Stimulated activated memory B cell treated with anti-CD40 and anti-IgM and Interleukin-4, amounts not matched to agents 10 μg/mL and 1 μg/mL and 100 μg/mL, for 72 hours (primary cell): ENCODE measurements around the gene C1orf105.
A peak's percentile ranks its signal among the peaks of the same experiment; 100 is the strongest.
"Not testable (repeated sequence)": the region's sequence is repeated elsewhere in the genome, so short reads cannot be mapped to it uniquely, and the experiment has no call there.

ENCODE experiments used
- ATAC-seq: fragments of 150-1000 bp; cut with Tn5 transposase; 2 replicates; pipeline ENCODE4 v1.10.0; 2021
- H3K27ac Mint-ChIP-seq: one replicate; pipeline ENCODE4 v1.8.0; 2022; ENCODE audit warnings: mild to moderate bottlenecking, mixed read lengths
- H3K27me3 Mint-ChIP-seq: one replicate; pipeline ENCODE4 v1.8.0; 2022; ENCODE audit warnings: mixed read lengths
- H3K36me3 Mint-ChIP-seq: one replicate; pipeline ENCODE4 v1.8.0; 2022; ENCODE audit warnings: mixed read lengths
- H3K4me1 Mint-ChIP-seq: one replicate; pipeline ENCODE4 v1.8.0; 2022; ENCODE audit warnings: mixed read lengths
- H3K4me3 Mint-ChIP-seq: one replicate; pipeline ENCODE4 v1.8.0; 2022; ENCODE audit warnings: mild to moderate bottlenecking, moderate library complexity, mixed read lengths
- H3K9me3 Mint-ChIP-seq: one replicate; pipeline ENCODE4 v1.8.0; 2022; ENCODE audit warnings: mixed read lengths

Gene C1orf105

DNA sequence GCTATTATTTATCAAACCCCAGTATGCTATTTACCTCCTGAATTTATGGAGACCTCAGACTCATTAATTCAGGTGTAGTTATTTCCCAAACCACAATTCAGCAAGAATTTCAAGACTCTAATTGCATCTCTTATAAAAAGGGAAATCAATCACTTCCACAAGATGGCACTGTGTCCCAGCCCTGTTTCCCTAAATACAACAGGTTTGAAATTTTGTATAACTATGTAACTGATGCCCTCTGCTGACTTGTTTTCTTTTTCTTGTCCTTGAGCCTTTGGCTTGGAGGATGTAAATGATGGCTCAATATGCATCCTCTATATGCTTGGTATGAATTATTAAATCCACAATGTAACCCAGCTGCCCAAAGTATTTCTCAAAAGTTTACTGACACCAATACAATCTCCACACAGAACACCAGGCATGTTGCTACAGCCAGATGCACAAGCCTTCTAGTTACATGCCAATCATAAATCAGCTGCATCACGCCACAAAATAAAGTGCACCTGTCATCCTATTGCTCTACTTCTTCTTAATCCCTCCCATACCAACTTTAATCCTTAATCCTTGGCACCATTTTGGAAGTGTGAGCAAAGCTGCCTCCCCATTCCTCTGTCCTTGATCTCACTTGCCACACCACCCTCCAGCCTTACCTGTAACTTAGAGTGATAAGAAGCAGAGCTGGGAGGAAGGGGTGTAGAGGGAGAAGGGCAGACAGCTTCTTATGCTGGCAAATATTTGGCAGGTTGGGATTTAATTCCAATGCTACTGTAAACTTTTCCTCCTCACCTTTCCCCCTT lies 9.0 kb downstream of the C1orf105 start:
- Mint-ChIP-seq H3K9me3 (no peaks in the 10 kb centered on the region), H3K4me1 (peaks cover 24% of the 10 kb centered on the region), H3K36me3 (peaks cover 12% of the 10 kb centered on the region), H3K4me3 (no peak overlapping the region), H3K27ac (no peak overlapping the region), H3K27me3 (no peaks in the 10 kb centered on the region)
- ATAC-seq, result peak; percentile 65

DNA sequence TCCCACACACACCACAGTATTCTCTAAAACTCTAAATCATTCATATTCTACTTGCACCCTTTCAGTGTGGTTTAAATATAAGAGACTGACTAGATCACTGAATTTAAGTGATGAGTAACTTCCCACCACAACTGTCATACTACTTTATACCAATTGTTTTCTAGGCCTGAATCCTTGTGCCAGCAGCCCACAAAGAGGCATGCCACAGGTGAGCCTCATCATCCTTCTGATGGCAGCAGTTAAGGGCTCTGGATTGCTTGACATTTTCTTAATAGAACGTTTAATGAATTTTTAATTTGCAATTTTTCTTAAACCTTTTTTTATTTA lies 9.6 kb downstream of the C1orf105 start:
- peaks cover 14% of the 10 kb centered on the region for H3K36me3 Mint-ChIP-seq
- H3K27ac Mint-ChIP-seq, result no peak overlapping the region
- no peaks in the 10 kb centered on the region for H3K9me3 Mint-ChIP-seq
- peaks cover 27% of the 10 kb centered on the region for H3K4me1 Mint-ChIP-seq
- ATAC-seq, result no peak
- H3K27me3 Mint-ChIP-seq, result no peaks in the 10 kb centered on the region
- H3K4me3 Mint-ChIP-seq, result no peak overlapping the region

DNA sequence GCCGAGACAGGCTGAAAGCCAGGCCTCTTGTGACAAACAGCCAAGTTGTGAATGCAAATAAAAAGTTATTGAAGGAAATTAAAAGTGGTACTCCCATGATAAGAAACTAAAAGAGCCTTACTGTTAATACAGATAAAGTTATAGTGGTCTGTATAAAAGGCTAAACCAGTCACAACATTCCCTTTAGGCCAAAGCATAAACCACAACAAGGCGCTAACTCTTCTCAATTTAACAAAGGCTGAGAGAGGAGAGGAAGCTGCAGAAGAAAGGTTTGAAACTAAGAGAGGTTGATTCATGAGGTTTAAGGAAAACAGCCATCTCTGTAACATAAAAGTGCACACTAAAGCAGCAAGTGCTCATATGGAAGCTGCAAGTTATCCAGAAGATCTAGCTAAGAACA lies 10.7 kb downstream of the C1orf105 start:
- no peak overlapping the region for H3K27ac Mint-ChIP-seq
- no peak overlapping the region for H3K4me3 Mint-ChIP-seq
- H3K4me1 Mint-ChIP-seq, result peaks cover 27% of the 10 kb centered on the region
- ATAC-seq, result no peak
- H3K36me3 Mint-ChIP-seq, result peaks cover 21% of the 10 kb centered on the region
- H3K9me3 Mint-ChIP-seq, result no peaks in the 10 kb centered on the region
- H3K27me3 Mint-ChIP-seq, result no peaks in the 10 kb centered on the region

DNA sequence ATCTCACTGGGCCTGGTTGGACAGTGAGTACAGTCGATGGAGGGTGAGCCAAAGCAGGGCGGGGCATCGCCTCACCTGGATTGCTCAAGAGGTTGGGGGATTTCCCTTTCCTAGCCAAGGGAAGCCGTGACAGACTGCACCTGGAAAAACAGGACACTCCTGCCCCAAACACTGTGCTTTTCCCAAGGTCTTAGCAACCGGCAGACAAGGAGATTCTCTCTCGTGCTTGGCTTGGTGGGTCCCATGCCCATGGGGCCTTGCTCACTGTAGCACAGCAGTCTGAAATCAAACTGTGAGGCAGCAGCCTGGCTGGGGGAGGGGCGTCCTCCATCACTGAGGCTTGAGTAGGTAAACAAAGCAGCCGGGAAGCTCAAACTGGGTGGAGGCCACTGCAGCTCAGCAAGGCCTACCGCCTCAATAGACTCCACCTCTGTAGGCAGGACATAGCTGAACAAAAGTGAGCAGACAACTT lies 11.3 kb downstream of the C1orf105 start:
- Mint-ChIP-seq H3K27ac (no peak overlapping the region), H3K27me3 (no peaks in the 10 kb centered on the region), H3K4me1 (peaks cover 27% of the 10 kb centered on the region), H3K9me3 (no peaks in the 10 kb centered on the region), H3K36me3 (peaks cover 22% of the 10 kb centered on the region), H3K4me3 (no peak overlapping the region)
- no peak for ATAC-seq

DNA sequence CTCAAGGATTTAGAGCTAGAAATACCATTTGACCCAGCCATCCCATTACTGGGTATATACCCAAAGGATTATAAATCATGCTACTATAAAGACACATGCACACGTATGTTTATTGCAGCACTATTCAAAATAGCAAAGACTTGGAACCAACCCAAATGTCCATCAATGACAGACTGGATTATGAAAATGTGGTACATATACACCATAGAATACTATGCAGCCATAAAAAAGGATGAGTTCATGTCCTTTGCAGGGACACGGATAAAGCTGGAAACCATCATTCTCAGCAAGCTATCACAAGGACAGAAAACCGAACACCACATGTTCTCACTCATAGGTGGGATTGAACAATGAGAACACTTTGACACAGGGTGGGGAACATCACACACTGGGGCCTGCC lies 16.7 kb downstream of the C1orf105 start:
- peaks cover 48% of the 10 kb centered on the region for H3K4me1 Mint-ChIP-seq
- ATAC-seq, H3K4me3 Mint-ChIP-seq, H3K27me3 Mint-ChIP-seq, H3K9me3 Mint-ChIP-seq, H3K27ac Mint-ChIP-seq: not testable (repeated sequence)
- H3K36me3 Mint-ChIP-seq, result peaks cover 56% of the 10 kb centered on the region

DNA sequence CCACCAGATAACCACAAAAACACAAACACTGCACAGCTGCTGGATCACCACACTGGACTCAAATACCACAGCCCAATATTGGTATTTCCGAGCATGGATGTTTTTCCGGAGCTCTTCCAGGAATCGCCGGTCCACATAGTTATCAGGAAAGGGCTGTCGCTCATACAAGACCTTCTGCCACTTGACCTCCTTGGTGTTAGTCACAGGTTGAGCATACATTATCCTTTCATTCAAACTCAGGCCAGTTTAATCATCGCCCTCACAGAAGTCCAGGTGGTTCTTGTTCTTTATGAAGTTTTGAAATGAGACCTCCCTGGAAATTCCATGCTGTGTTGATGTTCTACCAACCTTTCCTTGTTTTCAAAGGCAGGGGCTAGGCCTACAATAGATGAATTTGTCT lies 21.9 kb downstream of the C1orf105 start:
- ATAC-seq, result no peak
- Mint-ChIP-seq H3K27me3 (no peaks in the 10 kb centered on the region), H3K9me3 (no peaks in the 10 kb centered on the region), H3K4me1 (peaks cover 48% of the 10 kb centered on the region), H3K27ac (no peak overlapping the region), H3K4me3 (no peak overlapping the region), H3K36me3 (peaks cover 38% of the 10 kb centered on the region)

DNA sequence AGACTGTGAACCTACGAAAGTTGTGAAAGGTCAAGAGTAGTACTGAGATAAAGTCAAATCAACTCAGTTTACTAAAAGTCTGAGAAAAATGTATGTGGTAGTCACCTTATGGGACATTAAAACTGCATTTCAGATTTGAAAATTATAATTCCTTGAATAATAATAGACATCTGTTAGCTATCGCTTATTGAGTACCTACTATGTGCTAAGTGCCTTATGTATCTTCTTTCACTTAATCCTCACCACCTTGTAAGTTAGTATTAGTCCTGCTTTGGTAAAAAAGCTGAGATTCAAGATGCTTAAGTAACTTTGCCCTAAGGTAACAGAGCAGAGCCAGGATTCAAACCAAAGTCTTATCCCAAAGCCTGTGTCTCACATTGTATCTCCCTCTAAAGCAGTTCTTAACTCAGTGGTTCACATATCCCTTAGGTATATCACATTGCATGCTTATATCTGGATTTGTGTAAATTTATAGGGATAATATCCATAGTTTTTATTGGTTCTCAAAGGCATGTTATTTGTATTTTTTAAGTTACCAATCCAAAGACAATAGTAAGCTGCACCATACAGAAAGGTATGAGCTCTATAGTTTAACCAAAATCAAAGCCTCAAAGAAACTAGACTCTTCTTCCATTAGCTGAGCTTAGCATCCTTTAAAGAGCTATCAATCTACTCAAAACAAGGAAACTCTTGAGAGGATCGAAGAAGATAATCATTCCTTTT lies 22.5 kb downstream of the C1orf105 start:
- ATAC-seq, result no peak
- no peaks in the 10 kb centered on the region for H3K9me3 Mint-ChIP-seq
- H3K36me3 Mint-ChIP-seq, result peaks cover 36% of the 10 kb centered on the region
- H3K4me3 Mint-ChIP-seq, result peak overlapping the region; percentile 91
- peak overlapping the region; percentile 97 for H3K27ac Mint-ChIP-seq
- H3K4me1 Mint-ChIP-seq, result peaks cover 48% of the 10 kb centered on the region
- H3K27me3 Mint-ChIP-seq, result no peaks in the 10 kb centered on the region

DNA sequence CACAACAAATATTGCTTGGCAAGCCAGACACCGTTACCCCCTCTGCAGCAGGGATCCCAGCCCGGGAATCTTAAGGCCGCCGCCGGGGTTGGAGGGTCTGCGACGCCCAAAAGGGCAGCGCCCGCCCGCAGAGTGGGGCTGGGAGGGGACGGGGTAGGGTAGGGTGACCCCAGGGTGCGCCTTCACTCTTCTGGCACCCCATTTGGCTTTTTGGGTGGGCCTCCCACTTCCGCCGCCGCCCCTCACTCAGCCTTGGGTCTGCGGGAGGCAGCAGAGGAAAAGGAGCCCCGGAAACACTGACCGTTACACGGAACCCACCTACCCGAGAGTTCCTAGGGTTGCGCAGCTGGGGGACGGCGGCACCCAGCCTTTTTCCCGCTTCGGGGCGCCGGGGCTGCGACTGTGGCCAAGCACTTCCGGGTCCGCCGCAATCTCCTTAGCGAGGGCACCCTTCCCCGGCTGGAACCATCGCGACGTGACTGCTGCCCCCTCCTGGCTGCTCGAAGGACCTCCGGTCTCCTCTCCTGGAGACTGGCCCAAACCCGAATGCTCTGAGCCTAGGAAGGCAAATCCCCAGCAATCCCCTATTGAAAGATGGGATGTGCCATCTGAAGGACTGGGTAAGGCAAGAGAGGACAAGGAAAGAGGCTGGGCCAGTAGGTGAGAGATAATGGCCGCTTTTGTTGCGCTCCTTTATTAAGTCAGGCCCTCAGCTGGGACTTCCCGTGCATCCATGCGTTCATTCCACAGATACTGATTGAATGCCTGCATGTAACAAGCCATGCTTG lies 23.4 kb downstream of the C1orf105 start, which contains the start of gene PIGC:
PIGC (minus strand) TSS at position 404 of the 788 bp plus-strand sequence. CDS start 1,447 bp downstream, outside the sequence.
- Mint-ChIP-seq H3K9me3 (no peaks in the 10 kb centered on the region), H3K27me3 (no peaks in the 10 kb centered on the region), H3K4me1 (peaks cover 48% of the 10 kb centered on the region), H3K27ac (peak within 1 kb of the TSS; percentile 97), H3K36me3 (peaks cover 31% of the 10 kb centered on the region), H3K4me3 (peak within 1 kb of the TSS; percentile 91)
- peak; percentile 100 for ATAC-seq

DNA sequence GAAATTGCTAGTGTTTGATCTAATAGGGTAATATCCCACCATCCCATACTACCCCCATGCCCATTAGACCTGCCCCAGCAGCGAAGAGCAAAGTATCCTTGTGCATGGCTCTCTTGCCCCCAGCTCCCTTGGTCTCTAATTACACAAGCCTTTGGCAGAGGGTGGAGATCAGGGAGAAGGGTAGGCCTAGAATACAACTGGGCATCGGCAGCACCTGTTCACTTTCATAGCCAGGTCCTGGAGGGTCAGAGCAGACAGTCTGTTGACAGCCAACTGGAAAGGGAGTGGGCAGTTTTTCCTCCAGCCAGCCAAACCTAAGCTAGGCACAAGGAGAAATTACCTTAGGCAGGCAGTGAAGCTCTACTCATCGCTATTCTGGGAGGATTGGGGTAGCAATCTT lies 26.1 kb downstream of the C1orf105 start:
- peaks cover 33% of the 10 kb centered on the region for H3K4me1 Mint-ChIP-seq
- ATAC-seq, result no peak
- H3K27me3 Mint-ChIP-seq, result no peaks in the 10 kb centered on the region
- H3K9me3 Mint-ChIP-seq, result no peaks in the 10 kb centered on the region
- no peak overlapping the region for H3K4me3 Mint-ChIP-seq
- peaks cover 10% of the 10 kb centered on the region for H3K36me3 Mint-ChIP-seq
- no peak overlapping the region for H3K27ac Mint-ChIP-seq

DNA sequence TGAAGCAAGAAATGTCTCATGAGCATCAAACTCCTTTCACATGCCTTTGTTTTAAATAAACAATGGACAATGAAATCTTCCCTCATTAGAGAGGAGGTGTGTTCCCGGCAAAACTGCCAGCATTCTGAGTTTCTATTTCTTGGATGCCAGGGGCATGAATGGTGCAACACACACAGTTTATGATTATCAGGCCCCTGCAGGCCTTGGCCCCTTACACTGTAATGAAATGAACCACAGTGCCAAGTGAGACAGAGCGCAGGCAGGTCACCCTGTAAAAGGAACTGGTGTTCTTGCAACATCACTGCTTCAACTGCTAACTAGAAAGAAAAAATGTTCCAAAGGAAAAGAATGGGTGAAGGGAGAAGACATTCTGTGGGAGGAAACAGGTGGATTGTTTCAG lies 27.2 kb downstream of the C1orf105 start:
- no peak for ATAC-seq
- Mint-ChIP-seq H3K9me3 (no peaks in the 10 kb centered on the region), H3K27me3 (no peaks in the 10 kb centered on the region), H3K27ac (no peak overlapping the region), H3K4me3 (no peak overlapping the region), H3K4me1 (peaks cover 23% of the 10 kb centered on the region), H3K36me3 (no peaks in the 10 kb centered on the region)

DNA sequence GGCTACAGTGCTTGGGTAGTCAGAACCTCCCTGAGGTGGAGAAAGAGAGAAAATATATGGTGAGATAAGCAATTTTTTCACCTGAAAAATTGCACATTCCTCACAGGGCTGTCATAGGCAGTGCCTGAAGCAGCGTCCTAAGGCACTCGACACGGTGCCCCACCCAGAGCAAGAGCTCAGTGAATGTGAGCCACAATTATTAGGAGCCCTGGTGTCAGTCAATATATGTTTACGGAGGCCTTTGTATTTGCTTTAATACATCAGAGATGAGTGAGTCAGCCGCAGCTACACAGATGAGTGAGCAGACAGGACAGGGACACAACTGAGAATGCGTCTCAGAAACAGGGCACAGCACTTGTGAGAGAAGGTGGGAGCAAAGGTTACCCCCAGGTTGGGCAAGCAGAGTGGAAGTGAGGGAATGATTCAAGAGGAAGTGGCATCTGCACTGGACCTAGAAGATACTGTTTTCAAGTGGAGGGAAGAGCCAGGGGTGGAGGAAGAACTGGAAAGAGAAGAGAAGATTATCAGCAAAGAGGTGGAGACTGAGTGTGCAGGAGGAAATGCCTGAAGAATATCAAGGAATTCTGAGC lies 28.6 kb downstream of the C1orf105 start:
- Mint-ChIP-seq H3K4me3 (no peak overlapping the region), H3K9me3 (no peaks in the 10 kb centered on the region), H3K27me3 (no peaks in the 10 kb centered on the region), H3K27ac (no peak overlapping the region), H3K4me1 (peaks cover 9% of the 10 kb centered on the region), H3K36me3 (no peaks in the 10 kb centered on the region)
- no peak for ATAC-seq

DNA sequence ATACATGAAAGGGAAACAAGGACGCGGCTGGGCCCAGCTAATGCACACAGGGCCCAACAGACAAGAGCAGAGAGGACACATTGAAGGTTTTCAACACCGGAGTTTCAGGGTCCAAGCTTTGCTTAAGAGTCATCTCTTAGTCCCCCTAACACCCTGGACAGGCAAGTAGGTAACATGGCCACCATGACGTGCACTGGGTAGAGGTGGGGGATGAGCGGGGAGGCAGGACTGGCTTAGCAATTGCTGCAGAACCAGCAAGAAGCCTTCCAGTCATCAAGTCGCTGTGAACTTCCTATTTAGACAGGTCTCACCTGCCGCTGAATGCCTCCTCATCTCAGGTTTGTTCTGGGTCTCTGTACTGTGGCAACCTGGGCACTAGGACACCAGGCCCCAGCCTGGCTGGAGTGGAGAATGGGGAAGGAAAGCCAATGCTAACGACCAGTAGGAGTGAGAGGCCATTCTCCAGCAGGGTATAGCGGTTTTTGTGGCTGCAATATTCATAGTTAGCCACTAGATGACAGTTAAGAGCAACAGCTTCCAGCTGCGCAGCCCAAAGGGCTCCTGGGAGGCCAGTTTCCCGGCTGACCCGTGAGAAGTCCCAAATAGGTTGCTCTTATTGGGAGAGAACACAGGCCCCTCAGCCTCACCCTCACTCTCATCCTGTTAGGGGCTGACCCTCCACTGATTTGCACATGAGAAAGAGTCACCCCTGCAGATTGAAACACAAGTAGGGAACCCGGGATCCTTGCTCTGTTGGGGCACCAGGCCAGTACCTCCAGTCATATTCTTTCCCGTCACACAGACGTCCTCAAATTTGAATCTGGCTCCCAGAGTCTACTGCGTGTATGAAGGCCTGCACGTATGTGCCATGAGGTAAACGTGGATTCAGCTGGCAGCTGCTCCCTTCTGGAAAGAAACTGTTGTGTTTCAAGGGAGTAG lies 29.4 kb downstream of the C1orf105 start:
- no peak overlapping the region for H3K27ac Mint-ChIP-seq
- no peaks in the 10 kb centered on the region for H3K36me3 Mint-ChIP-seq
- ATAC-seq, result peak; percentile 76
- peaks cover 6% of the 10 kb centered on the region for H3K4me1 Mint-ChIP-seq
- no peaks in the 10 kb centered on the region for H3K9me3 Mint-ChIP-seq
- peaks cover 7% of the 10 kb centered on the region for H3K27me3 Mint-ChIP-seq
- H3K4me3 Mint-ChIP-seq, result no peak overlapping the region

DNA sequence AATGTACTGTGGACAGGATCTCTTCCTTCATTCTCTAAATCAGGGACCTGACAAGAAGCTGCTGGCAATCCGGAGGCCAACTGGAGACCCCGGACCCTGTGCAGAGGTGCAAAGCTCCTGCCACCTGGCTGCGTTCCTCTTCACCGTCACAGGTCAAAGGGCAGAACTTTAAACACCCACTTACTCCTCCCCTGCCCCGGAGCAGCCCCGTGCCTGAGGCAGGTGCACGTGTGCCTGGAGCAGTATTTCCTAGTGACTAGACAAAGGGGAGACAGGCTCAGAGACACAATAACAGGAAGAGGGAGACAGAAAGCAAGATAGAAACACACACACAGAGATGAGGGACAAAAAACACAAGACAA lies 30.0 kb downstream of the C1orf105 start:
- H3K27ac Mint-ChIP-seq, result no peak overlapping the region

DNA sequence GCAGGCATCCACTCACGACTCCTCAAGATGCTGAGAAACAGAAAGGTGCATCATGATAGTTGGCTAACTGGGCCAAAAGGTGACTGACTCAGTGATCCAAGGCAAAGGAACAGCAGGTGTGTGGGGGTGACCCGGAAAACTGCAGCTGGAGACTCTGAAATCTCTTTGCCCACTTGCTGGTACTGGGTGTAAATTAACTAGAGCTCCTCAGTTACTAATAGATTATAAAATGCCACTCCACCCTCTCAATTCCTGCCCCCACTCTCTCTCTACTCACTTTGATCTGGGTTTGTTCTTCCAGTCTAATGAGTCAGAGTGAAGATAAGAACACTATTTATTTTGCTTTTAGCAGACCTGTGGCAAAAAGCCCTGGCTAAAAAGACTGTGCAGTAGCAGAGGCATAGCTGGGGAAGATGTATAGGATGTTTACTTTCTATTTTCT lies 30.5 kb downstream of the C1orf105 start:
- Mint-ChIP-seq H3K4me1 (peaks cover 6% of the 10 kb centered on the region), H3K27ac (no peak overlapping the region), H3K4me3 (no peak overlapping the region), H3K27me3 (peaks cover 11% of the 10 kb centered on the region), H3K36me3 (no peaks in the 10 kb centered on the region), H3K9me3 (no peaks in the 10 kb centered on the region)
- no peak for ATAC-seq

More for the DNA sequence above, 30.0 kb downstream of the C1orf105 start:
- H3K4me1 Mint-ChIP-seq, result peaks cover 6% of the 10 kb centered on the region
- no peak overlapping the region for H3K4me3 Mint-ChIP-seq
- peaks cover 11% of the 10 kb centered on the region for H3K27me3 Mint-ChIP-seq
- ATAC-seq, result no peak
- no peaks in the 10 kb centered on the region for H3K9me3 Mint-ChIP-seq
- no peaks in the 10 kb centered on the region for H3K36me3 Mint-ChIP-seq
